ENCODE measurements around the gene TMEM179.

The TMEM179 gene

DNA sequence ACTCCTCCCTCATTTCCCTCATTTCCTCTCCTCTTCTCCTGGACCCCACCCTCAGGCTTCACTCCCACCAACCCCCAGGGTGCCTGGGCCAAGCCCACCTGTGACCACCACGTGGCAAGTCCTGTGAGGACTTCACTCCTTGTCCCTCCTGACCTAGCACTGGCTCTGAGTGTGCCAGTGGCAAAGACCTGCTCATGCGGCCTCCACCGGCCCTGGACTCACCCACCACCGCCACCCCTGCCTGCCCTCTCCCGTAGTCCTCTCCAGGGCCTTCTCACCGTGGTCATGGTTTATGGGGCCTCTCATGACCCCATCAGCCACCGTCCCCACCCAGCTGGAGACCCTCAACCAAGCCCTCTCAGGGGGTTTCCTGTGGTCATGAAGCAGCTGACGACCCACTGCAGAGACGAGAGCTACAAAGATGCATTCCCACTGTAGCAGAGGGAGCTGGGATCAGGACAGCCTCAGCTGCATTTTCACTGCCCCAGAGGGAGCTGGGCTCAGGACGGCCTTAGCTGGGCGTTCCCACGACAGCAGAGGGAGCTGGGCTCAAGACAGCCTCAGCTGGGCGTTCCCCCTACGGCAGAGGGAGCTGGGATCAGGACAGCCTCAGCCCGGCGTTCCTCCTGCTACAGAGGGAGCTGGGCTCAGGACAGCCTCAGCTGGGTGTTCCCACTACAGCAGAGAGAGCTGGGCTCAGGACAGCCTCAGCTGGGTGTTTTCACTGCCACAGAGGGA, 28.2 kb downstream of the TMEM179 start:
- no peaks in the 10 kb centered on the region for H3K9me3 ChIP-seq (ENCODE audit: low read depth, low read length)
- no peaks in the 10 kb centered on the region for H3K36me3 ChIP-seq (ENCODE audit: insufficient read depth, low read length)
- H3K27ac ChIP-seq, result no peak overlapping the region
- no peak overlapping the region for H3K4me3 ChIP-seq
- TF ChIP-seq EZH2 (IDR thresholded peaks at IDR 0.05) (no peak), FOXP2 (optimal IDR thresholded peaks at IDR 0.05; ENCODE audit: control extremely low read depth, extremely low read length, insufficient read depth) (no peak), POLR2AphosphoS5 (IDR thresholded peaks at IDR 0.05; ENCODE audit: borderline replicate concordance, low read depth, low read length) (no peak)
- no peak for DNase-seq (ENCODE audit: low read depth, low spot score)
- H3K9ac ChIP-seq (ENCODE audit: insufficient read length), result no peak overlapping the region

- Histone ChIP-seq H3K36me3 (ENCODE audit: insufficient read depth, low read length) (no peaks in the 10 kb centered on the region), H3K9me3 (ENCODE audit: low read depth, low read length) (no peaks in the 10 kb centered on the region), H3K4me3 (no peak overlapping the region), H3K27ac (no peak overlapping the region), H3K9ac (ENCODE audit: insufficient read length) (no peak overlapping the region)
- DNase-seq (ENCODE audit: low read depth, low spot score), result no peak
- TF ChIP-seq EZH2 (IDR thresholded peaks at IDR 0.05) (no peak), POLR2AphosphoS5 (IDR thresholded peaks at IDR 0.05; ENCODE audit: borderline replicate concordance, low read depth, low read length) (no peak), FOXP2 (optimal IDR thresholded peaks at IDR 0.05; ENCODE audit: control extremely low read depth, extremely low read length, insufficient read depth) (no peak)
Observed at GRCh38 chr14:104574978-104575583, 29.5 kb downstream of the TMEM179 start.

DNA sequence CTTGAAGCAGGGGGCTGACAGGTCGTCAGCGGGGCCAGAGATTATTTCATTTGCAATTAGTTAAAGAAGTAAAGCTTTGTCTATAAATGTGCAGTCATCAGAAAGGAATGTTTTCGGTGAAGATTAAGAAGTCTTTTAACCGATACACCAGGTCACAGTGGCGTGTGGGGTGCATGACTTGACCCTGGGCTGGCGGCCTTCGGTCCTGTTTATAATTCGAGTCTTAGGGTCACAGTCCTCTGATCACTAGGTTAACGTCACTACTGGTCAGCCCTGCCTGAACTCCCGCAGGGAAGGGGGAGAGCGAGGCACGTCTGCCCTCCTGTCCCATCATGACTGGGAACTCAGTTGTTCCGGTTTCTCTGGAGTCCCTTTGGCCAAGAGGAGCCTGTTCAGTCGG, 30.0 kb downstream of the TMEM179 start:
- DNase-seq (ENCODE audit: low read depth, low spot score), result no peak
- Histone ChIP-seq H3K27ac (no peak overlapping the region), H3K9me3 (ENCODE audit: low read depth, low read length) (no peaks in the 10 kb centered on the region), H3K4me3 (no peak overlapping the region), H3K9ac (ENCODE audit: insufficient read length) (no peak overlapping the region), H3K36me3 (ENCODE audit: insufficient read depth, low read length) (no peaks in the 10 kb centered on the region)
- no peak for TF ChIP-seq FOXP2 (optimal IDR thresholded peaks at IDR 0.05; ENCODE audit: control extremely low read depth, extremely low read length, insufficient read depth)
- no peak for TF ChIP-seq POLR2AphosphoS5 (IDR thresholded peaks at IDR 0.05; ENCODE audit: borderline replicate concordance, low read depth, low read length)
- TF ChIP-seq EZH2 (IDR thresholded peaks at IDR 0.05), result no peak

- Histone ChIP-seq H3K4me3 (no peak overlapping the region), H3K9ac (ENCODE audit: insufficient read length) (no peak overlapping the region), H3K27ac (no peak overlapping the region), H3K36me3 (ENCODE audit: insufficient read depth, low read length) (no peaks in the 10 kb centered on the region), H3K9me3 (ENCODE audit: low read depth, low read length) (no peaks in the 10 kb centered on the region)
- no peak for DNase-seq (ENCODE audit: low read depth, low spot score)
- no peak for TF ChIP-seq POLR2AphosphoS5 (IDR thresholded peaks at IDR 0.05; ENCODE audit: borderline replicate concordance, low read depth, low read length)
- no peak for TF ChIP-seq FOXP2 (optimal IDR thresholded peaks at IDR 0.05; ENCODE audit: control extremely low read depth, extremely low read length, insufficient read depth)
- no peak for TF ChIP-seq EZH2 (IDR thresholded peaks at IDR 0.05)
Observed at GRCh38 chr14:104573930-104574329, 30.6 kb downstream of the TMEM179 start.

- H3K27ac ChIP-seq, result no peak overlapping the region
- no peak for DNase-seq (ENCODE audit: low read depth, low spot score)
- no peaks in the 10 kb centered on the region for H3K36me3 ChIP-seq (ENCODE audit: insufficient read depth, low read length)
- no peak overlapping the region for H3K4me3 ChIP-seq
- H3K9ac ChIP-seq (ENCODE audit: insufficient read length), result no peak overlapping the region
- no peak for TF ChIP-seq FOXP2 (optimal IDR thresholded peaks at IDR 0.05; ENCODE audit: control extremely low read depth, extremely low read length, insufficient read depth)
- TF ChIP-seq POLR2AphosphoS5 (IDR thresholded peaks at IDR 0.05; ENCODE audit: borderline replicate concordance, low read depth, low read length), result no peak
- no peak for TF ChIP-seq EZH2 (IDR thresholded peaks at IDR 0.05)
- no peaks in the 10 kb centered on the region for H3K9me3 ChIP-seq (ENCODE audit: low read depth, low read length)
Observed at GRCh38 chr14:104572668-104573067, 31.9 kb downstream of the TMEM179 start.

DNA sequence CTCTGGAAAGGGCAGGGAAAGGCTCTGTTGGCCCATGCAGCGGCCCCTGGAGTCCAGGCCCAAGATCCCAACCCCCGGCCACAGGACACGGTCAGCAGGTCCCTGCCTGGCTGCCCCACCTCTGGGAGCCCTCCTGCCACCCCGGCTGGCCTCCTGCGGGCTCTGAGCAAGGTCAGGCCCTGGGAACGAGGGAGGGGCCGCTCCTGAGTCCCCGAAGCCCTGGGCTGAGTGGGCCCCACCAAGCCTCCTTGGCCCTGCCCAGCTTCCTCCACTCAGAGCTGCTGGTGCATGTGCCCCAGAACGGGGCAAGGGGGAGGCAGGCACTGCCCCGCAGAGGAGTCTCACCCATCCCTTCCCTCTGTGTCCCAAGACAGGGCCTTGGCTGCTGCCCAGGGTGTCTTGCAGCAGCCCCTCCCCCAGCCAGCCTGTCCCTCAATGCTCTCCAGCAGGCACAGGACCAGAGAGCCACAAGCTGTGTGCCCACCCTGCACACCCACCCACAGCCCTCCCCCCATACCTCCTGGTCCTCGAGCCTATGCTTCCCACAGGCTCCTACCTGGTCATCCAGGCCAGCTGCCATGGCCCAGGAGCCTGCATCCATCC, 32.4 kb downstream of the TMEM179 start:
- TF ChIP-seq FOXP2 (optimal IDR thresholded peaks at IDR 0.05; ENCODE audit: control extremely low read depth, extremely low read length, insufficient read depth) (no peak), POLR2AphosphoS5 (IDR thresholded peaks at IDR 0.05; ENCODE audit: borderline replicate concordance, low read depth, low read length) (no peak), EZH2 (IDR thresholded peaks at IDR 0.05) (no peak)
- H3K9me3 ChIP-seq (ENCODE audit: low read depth, low read length), result no peaks in the 10 kb centered on the region
- H3K36me3 ChIP-seq (ENCODE audit: insufficient read depth, low read length), result no peaks in the 10 kb centered on the region
- H3K4me3 ChIP-seq, result no peak overlapping the region
- no peak overlapping the region for H3K27ac ChIP-seq
- no peak for DNase-seq (ENCODE audit: low read depth, low spot score)
- no peak overlapping the region for H3K9ac ChIP-seq (ENCODE audit: insufficient read length)

DNA sequence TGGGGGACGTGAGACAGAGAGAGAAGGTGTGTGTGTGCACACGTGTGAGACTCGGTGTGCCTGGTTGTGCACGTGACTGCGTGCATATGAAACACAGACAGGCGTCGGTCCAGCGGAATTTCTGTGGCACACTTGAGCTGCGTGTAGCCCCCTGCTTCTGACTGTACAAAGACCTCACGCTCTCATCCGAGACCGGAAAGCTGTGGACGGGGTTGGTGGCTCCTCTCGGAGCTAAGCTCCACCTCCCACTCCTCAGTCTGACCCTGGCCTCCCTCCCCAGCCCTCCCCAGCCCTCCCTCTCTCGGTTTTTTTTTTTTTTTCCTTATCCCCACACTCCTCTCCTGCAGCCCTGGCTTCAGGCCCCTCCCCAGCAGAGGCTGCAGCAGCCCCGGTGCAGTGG, 33.3 kb downstream of the TMEM179 start:
- no peak overlapping the region for H3K27ac ChIP-seq
- H3K36me3 ChIP-seq (ENCODE audit: insufficient read depth, low read length), result no peaks in the 10 kb centered on the region
- no peak overlapping the region for H3K4me3 ChIP-seq
- no peak for DNase-seq (ENCODE audit: low read depth, low spot score)
- TF ChIP-seq FOXP2 (optimal IDR thresholded peaks at IDR 0.05; ENCODE audit: control extremely low read depth, extremely low read length, insufficient read depth) (no peak), POLR2AphosphoS5 (IDR thresholded peaks at IDR 0.05; ENCODE audit: borderline replicate concordance, low read depth, low read length) (no peak), EZH2 (IDR thresholded peaks at IDR 0.05) (no peak)
- H3K9me3 ChIP-seq (ENCODE audit: low read depth, low read length), result no peaks in the 10 kb centered on the region
- H3K9ac ChIP-seq (ENCODE audit: insufficient read length), result no peak overlapping the region

- no peak for DNase-seq (ENCODE audit: low read depth, low spot score)
- Histone ChIP-seq H3K4me3 (no peak overlapping the region), H3K36me3 (ENCODE audit: insufficient read depth, low read length) (no peaks in the 10 kb centered on the region), H3K27ac (no peak overlapping the region), H3K9me3 (ENCODE audit: low read depth, low read length) (no peaks in the 10 kb centered on the region), H3K9ac (ENCODE audit: insufficient read length) (no peak overlapping the region)
- TF ChIP-seq EZH2 (IDR thresholded peaks at IDR 0.05) (no peak), POLR2AphosphoS5 (IDR thresholded peaks at IDR 0.05; ENCODE audit: borderline replicate concordance, low read depth, low read length) (no peak), FOXP2 (optimal IDR thresholded peaks at IDR 0.05; ENCODE audit: control extremely low read depth, extremely low read length, insufficient read depth) (no peak)
Observed at GRCh38 chr14:104569435-104569834, 35.1 kb downstream of the TMEM179 start.
